K562 (cell line): ENCODE results near the gene BPHL. TPM values are rescaled to one million over a fixed set of nuclear protein-coding genes. Genes with fewer than 3 reads are reported as not detected.

Experiments
- ATAC-seq: fragments of 200-7000 bp; cut with Tn5 transposase; 3 replicates; pipeline ENCODE4 v1.9.1; 2020; ENCODE audit warnings: moderate library complexity
- BruUV-seq: library from RNA; stranded (reverse); fragments of 400-500 nt; replicated peaks from 2 replicates; lab custom pipeline; 2021; lab: Mats Ljungman, UMichigan
- CTCF ChIA-PET: fragments of 300-600 bp; formaldehyde crosslinking; extraction: SDS; loops from one replicate; lab custom pipeline; 2021; ENCODE audit warnings: low intra/inter-chr PET ratio; lab: Yijun Ruan, JAX
- POLR2A ChIA-PET: fragments of 300-600, 350-650 bp; sonication (Branson Sonifier 250); formaldehyde crosslinking; extraction: SDS; loops from one replicate; lab custom pipeline; 2021; ENCODE audit warnings: antibody characterized with exemption, inconsistent platforms; lab: Yijun Ruan, JAX
- DNase-seq, 4 experiments: peaks; one replicate each; pipeline versions ENCODE4 v3.0.0 to v3.0.0-alpha.2; 2011 to 2018; ENCODE audit warnings: low spot score in 3 of 4, mixed read lengths in 3 of 4; ENCODE audit errors: extremely low read depth in 1 of 4
- FAIRE-seq: peaks from 2 replicates; lab custom pipeline; 2011; peaks lifted over from hg19 to GRCh38; lab: Jason Lieb, UNC
- H2AFZ ChIP-seq: 2 replicates; pipeline ENCODE4 v1.6.0; 2011; ENCODE audit warnings: low read depth, low read length, control low read depth, inconsistent platforms
- H3K27ac ChIP-seq: fragments of 200-600 bp; 3 replicates; pipeline ENCODE4 v1.8.0; 2011; ENCODE audit warnings: low read depth, mild to moderate bottlenecking, control low read depth, inconsistent platforms, low read length, moderate library complexity, mixed read lengths; ENCODE audit errors: extremely low read depth
- H3K27me3 ChIP-seq, 2 experiments: fragments of 300-600 bp in 1 of 2; 2 replicates in 1 of 2; 3 replicates in 1 of 2; pipeline versions ENCODE4 v1.6.0 to v1.8.0; 2011; ENCODE audit warnings: inconsistent platforms in 2 of 2, low read length in 2 of 2, mild to moderate bottlenecking in 1 of 2, mixed read lengths in 1 of 2, moderate library complexity in 1 of 2; ENCODE audit not compliant: control insufficient read depth in 2 of 2, insufficient read depth in 2 of 2
- H3K36me3 ChIP-seq: fragments of 300-600 bp; 3 replicates; pipeline ENCODE4 v1.8.0; 2011; ENCODE audit warnings: mild to moderate bottlenecking, low read length, inconsistent platforms; ENCODE audit not compliant: control insufficient read depth, insufficient read depth
- H3K4me1 ChIP-seq, 2 experiments: fragments of 200-600 bp in 1 of 2; replicated peaks in 1 of 2; 2 replicates in 1 of 2; 3 replicates in 1 of 2; pipeline versions ENCODE4 v1.5.1 to v1.8.0; 2011; ENCODE audit warnings: inconsistent platforms in 2 of 2, low read length in 2 of 2, mild to moderate bottlenecking in 1 of 2, mixed read lengths in 1 of 2, moderate library complexity in 1 of 2; ENCODE audit not compliant: control insufficient read depth in 2 of 2, insufficient read depth in 2 of 2
- H3K4me2 ChIP-seq: 2 replicates; pipeline ENCODE4 v1.6.1; 2011; ENCODE audit warnings: low read length, control low read depth, inconsistent platforms, mixed read lengths; ENCODE audit not compliant: insufficient read depth
- H3K4me3 ChIP-seq: fragments of 200-600 bp; sonication (generic), shearing (Covaris generic); 2 replicates; pipeline ENCODE4 v1.5.1; 2016; ENCODE audit warnings: control low read depth, inconsistent platforms
- H3K79me2 ChIP-seq: fragments of 200-600 bp; 3 replicates; pipeline ENCODE4 v1.8.0; 2011; ENCODE audit warnings: low read length, inconsistent platforms; ENCODE audit not compliant: control insufficient read depth, insufficient read depth
- H3K9ac ChIP-seq, 2 experiments: 2 replicates each; pipeline versions ENCODE4 v1.6.0 to v1.6.1; 2011; ENCODE audit warnings: low read depth in 2 of 2, low read length in 2 of 2, control low read depth in 1 of 2, inconsistent platforms in 1 of 2, mild to moderate bottlenecking in 1 of 2, mixed read lengths in 1 of 2; ENCODE audit not compliant: insufficient read depth in 1 of 2
- H3K9me1 ChIP-seq: one replicate; pipeline ENCODE4 v1.6.0; 2011; ENCODE audit warnings: inconsistent platforms, mild to moderate bottlenecking, low read length, moderate library complexity; ENCODE audit not compliant: control insufficient read depth, insufficient read depth
- H3K9me3 ChIP-seq: replicated peaks from 2 replicates; pipeline ENCODE4 v1.5.1; 2011; ENCODE audit warnings: low read depth, low read length, inconsistent platforms; ENCODE audit not compliant: control insufficient read depth, insufficient read depth
- H4K20me1 ChIP-seq: replicated peaks from 2 replicates; pipeline ENCODE4 v1.6.1; 2011; ENCODE audit warnings: low read length, inconsistent platforms, mixed read lengths; ENCODE audit not compliant: control insufficient read depth, insufficient read depth
- DMBX1 ChIP-seq: fragments of 250-450 bp; sonication (Bioruptor Pico); IDR thresholded peaks from 2 replicates; pipeline ENCODE4 v1.8.0; 2022; ENCODE audit warnings: inconsistent platforms, mild to moderate bottlenecking, moderate library complexity, borderline replicate concordance
- NCOA4 ChIP-seq: fragments of 450-650 bp; IDR thresholded peaks from 2 replicates; pipeline ENCODE4 v1.6.1; 2018; ENCODE audit warnings: mild to moderate bottlenecking; ENCODE audit not compliant: partially characterized antibody
- OTX1 ChIP-seq: fragments of 450-650 bp; formaldehyde crosslinking; IDR thresholded peaks from 2 replicates; pipeline ENCODE4 v1.4.0; 2022; ENCODE audit warnings: mild to moderate bottlenecking
- POLR2G ChIP-seq: fragments of 200-400 bp; formaldehyde crosslinking; IDR thresholded peaks from 2 replicates; pipeline ENCODE4 v1.6.1; 2017; ENCODE audit warnings: low read depth, mild to moderate bottlenecking, antibody characterized with exemption, low read length, moderate library complexity
- SAFB ChIP-seq: fragments of 200-400 bp; formaldehyde crosslinking; IDR thresholded peaks from 2 replicates; pipeline ENCODE4 v1.6.1; 2017; ENCODE audit warnings: low read depth, low read length, borderline replicate concordance
- TFAP4 ChIP-seq: sonication (generic); formaldehyde crosslinking; IDR thresholded peaks from 2 replicates; pipeline ENCODE4 v1.8.0; 2022; ENCODE audit warnings: missing genetic modification reagents, mild to moderate bottlenecking, moderate library complexity, borderline replicate concordance
- ZFP36 ChIP-seq: fragments of 150-350 bp; IDR thresholded peaks from 2 replicates; pipeline ENCODE4 v1.6.1; 2018; ENCODE audit warnings: low read length, low read depth; ENCODE audit not compliant: partially characterized antibody
- ZNF766 ChIP-seq: fragments of 200-800 bp; sonication (Bioruptor generic); conservative IDR thresholded peaks from 2 replicates; pipeline ENCODE4 v1.6.1; 2016; ENCODE audit warnings: missing genetic modification characterization, missing compliant biosample characterization
- WGBS: fragments of 100-300 bp; shearing (Covaris generic); methylation state at CpG from one replicate; pipeline ENCODE4 v1.1.6; 2016; ENCODE audit warnings: low coverage, mixed read lengths; ENCODE audit not compliant: insufficient coverage; ENCODE audit errors: missing lambda C conversion rate; 5-methylcytosine and 5-hydroxymethylcytosine counted together
- in situ Hi-C: fragments of 300-500 bp; cut with MboI; formaldehyde crosslinking; loops from 4 replicates; pipeline ENCODE4 v1.15.0; 2018; ENCODE audit warnings: inconsistent platforms, mixed read lengths
- intact Hi-C: fragments of 100-400 bp; cut with micrococcal nuclease; formaldehyde crosslinking; loops from 2 replicates; pipeline ENCODE4 v1.14.2; 2022
- polyA plus RNA-seq, 8 experiments: library from polyadenylated mRNA; depleted of rRNA in 4 of 8; stranded (reverse) in 5 of 8; unstranded in 3 of 8; fragments of >200 nt; fragmentation: Nextera tagmentation in 2 of 8; fragmentation: Illumina TruSeq in 1 of 8; extraction: Ambion mirVana in 2 of 8; extraction: Trizol in 1 of 8; gene quantifications; 2 replicates each; pipeline versions ENCODE4 v1.2.1 to v1.2.3, GENCODE V29; 2011 to 2014; ENCODE audit warnings: inconsistent platforms in 1 of 8, missing spikeins in 1 of 8
- total RNA-seq, 7 experiments: library from RNA; depleted of rRNA in 6 of 7; stranded (reverse); fragments of >200 nt in 6 of 7; fragmentation: Illumina TruSeq in 2 of 7; extraction: Trizol in 2 of 7; gene quantifications; 2 replicates each; pipeline versions ENCODE4 v1.2.1 to v1.2.3, GENCODE V29; 2011 to 2021; ENCODE audit warnings: low replicate concordance in 1 of 7

The BPHL gene
- total and polyA plus RNA-seq, 9 of the 15 experiments (the other 6 are each of a cell fraction or from before 2014, with no cell fraction given), result 3.5 to 17.4 (median 8.2) TPM

DNA sequence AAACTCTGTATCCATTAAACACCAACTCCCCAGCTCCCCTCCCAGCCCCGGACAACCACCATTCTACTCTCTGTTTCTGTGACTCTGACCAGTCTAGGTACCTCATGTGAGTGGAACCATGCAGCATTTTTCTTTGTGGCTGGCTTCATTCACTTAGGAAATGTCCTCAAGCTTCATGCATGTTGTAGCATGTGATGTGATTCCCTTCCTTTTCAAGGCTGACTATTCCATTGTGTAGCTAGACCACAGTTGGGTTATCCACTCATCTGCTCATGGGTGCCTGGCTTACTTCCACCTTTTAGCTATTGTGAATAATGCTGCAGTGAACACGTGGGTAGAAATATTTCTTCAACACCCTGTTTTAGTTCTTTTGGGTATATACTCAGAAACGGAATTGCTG, 8.8 kb upstream of the BPHL start:
- Histone ChIP-seq H2AFZ (no peak overlapping the region), H3K4me3 (no peak overlapping the region), H3K27me3 (no peaks in the 10 kb centered on the region), H3K36me3 (peaks cover 92% of the 10 kb centered on the region), H3K4me1 (no peaks in the 10 kb centered on the region), H3K9me1 (no peaks in the 10 kb centered on the region), H3K9me3 (no peaks in the 10 kb centered on the region), H3K79me2 (no peaks in the 10 kb centered on the region), H3K27ac (no peak overlapping the region), H4K20me1 (no peaks in the 10 kb centered on the region; the same call in 1 of the 2 replicates)
- CTCF ChIA-PET, result no interaction called here
- WGBS, result 77% methylated on average over 3 of the region's 3 CpGs
- DNase-seq (no peak), ATAC-seq (no peak)
- in situ Hi-C loops (no loop called here), intact Hi-C loops (no loop called here)
- BruUV-seq, result no TSS peak
- POLR2A ChIA-PET, result interaction anchor here (0.9 to 3.3 kb wide), 4 partner anchors 9 to 83 kb away, joined by 3 to 7 read pairs (median 4); partner anchors contain the start of gene BPHL
- no peak for TF ChIP-seq ZNF766 (CRISPR knock-in tag)
- no peak for TF ChIP-seq SAFB
- no peak for TF ChIP-seq POLR2G
- TF ChIP-seq DMBX1 (CRISPR knock-in tag), result no peak
- TF ChIP-seq ZFP36, result no peak
- TF ChIP-seq NCOA4, result no peak
- no peak for TF ChIP-seq TFAP4 (CRISPR knock-in tag)
- no peak for TF ChIP-seq OTX1 (CRISPR knock-in tag)
- TF ChIP-seq, all 486 proteins: peak for 0
- Histone ChIP-seq H3K9ac (no peak overlapping the region), H3K4me2 (no peak overlapping the region)
- FAIRE-seq, result no peak
